Measurements from ENCODE around the gene NUDT13. TPM values are rescaled to one million over a fixed set of nuclear protein-coding genes. Genes with fewer than 3 reads are reported as not detected.

NUDT13 gene
- total and polyA plus RNA-seq, 9 of the 15 experiments (the other 6 are each of a cell fraction or from before 2014, with no cell fraction given) = 4.7 to 11.1 (median 5.6) TPM

- no peak for TF ChIP-seq TAF15 (IDR thresholded peaks at IDR 0.05; ENCODE audit: low read depth, low read length)
- no peak for TF ChIP-seq CBX8 (IDR thresholded peaks at IDR 0.05; ENCODE audit: borderline replicate concordance, extremely low read depth, low read depth, low read length, poor library complexity, severe bottlenecking)
- TF ChIP-seq ZNF121 (CRISPR knock-in tag; conservative IDR thresholded peaks at IDR 0.05) = no peak
- TF ChIP-seq DACH1 (IDR thresholded peaks at IDR 0.05; ENCODE audit: partially characterized antibody) = no peak
- no peak; the same call in 1 of the 2 replicates for TF ChIP-seq NFE2 (IDR thresholded peaks at IDR 0.05; ENCODE audit: low read depth)
- TF ChIP-seq YY1 (IDR thresholded peaks at IDR 0.05; ENCODE audit: borderline replicate concordance in 1 of 3, control insufficient read depth in 1 of 3, extremely low read depth in 1 of 3, insufficient read depth in 3 of 3, insufficient read length in 1 of 3, insufficient replicate concordance in 2 of 3, low read depth in 1 of 3, low read length in 2 of 3) = peak in 2 of 3 experiments; percentile 36 to 43
- TF ChIP-seq MECOM (CRISPR knock-in tag; IDR thresholded peaks at IDR 0.05) = no peak
- TF ChIP-seq ZNF239 (CRISPR knock-in tag; IDR thresholded peaks at IDR 0.05) = no peak
- TF ChIP-seq, protein P1, sequence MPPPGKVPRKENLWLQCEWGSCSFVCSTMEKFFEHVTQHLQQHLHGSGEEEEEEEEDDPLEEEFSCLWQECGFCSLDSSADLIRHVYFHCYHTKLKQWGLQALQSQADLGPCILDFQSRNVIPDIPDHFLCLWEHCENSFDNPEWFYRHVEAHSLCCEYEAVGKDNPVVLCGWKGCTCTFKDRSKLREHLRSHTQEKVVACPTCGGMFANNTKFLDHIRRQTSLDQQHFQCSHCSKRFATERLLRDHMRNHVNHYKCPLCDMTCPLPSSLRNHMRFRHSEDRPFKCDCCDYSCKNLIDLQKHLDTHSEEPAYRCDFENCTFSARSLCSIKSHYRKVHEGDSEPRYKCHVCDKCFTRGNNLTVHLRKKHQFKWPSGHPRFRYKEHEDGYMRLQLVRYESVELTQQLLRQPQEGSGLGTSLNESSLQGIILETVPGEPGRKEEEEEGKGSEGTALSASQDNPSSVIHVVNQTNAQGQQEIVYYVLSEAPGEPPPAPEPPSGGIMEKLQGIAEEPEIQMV (tag; conservative IDR thresholded peaks at IDR 0.05; ENCODE audit: low read depth) = no peak
- TF ChIP-seq ZBTB7A (IDR thresholded peaks at IDR 0.05; ENCODE audit: borderline replicate concordance, control insufficient read depth, low read depth, low read length) = peak; percentile 92
- TF ChIP-seq NCOA2 (IDR thresholded peaks at IDR 0.05; ENCODE audit: partially characterized antibody in 2 of 2) = no peak
- no peak for TF ChIP-seq IRF2 (CRISPR knock-in tag; IDR thresholded peaks at IDR 0.05)
- TF ChIP-seq ZNF384 (IDR thresholded peaks at IDR 0.05; ENCODE audit: low read depth, low read length) = no peak
- TF ChIP-seq ZNF408 (CRISPR knock-in tag; IDR thresholded peaks at IDR 0.05; ENCODE audit: low read depth) = no peak
- TF ChIP-seq TFAM (CRISPR knock-in tag; conservative IDR thresholded peaks at IDR 0.05) = no peak
- TF ChIP-seq, protein P2, sequence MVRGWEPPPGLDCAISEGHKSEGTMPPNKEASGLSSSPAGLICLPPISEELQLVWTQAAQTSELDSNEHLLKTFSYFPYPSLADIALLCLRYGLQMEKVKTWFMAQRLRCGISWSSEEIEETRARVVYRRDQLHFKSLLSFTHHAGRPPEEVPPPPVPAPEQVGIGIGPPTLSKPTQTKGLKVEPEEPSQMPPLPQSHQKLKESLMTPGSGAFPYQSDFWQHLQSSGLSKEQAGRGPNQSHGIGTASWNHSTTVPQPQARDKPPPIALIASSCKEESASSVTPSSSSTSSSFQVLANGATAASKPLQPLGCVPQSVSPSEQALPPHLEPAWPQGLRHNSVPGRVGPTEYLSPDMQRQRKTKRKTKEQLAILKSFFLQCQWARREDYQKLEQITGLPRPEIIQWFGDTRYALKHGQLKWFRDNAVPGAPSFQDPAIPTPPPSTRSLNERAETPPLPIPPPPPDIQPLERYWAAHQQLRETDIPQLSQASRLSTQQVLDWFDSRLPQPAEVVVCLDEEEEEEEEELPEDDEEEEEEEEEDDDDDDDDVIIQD (CRISPR knock-in tag; IDR thresholded peaks at IDR 0.05) = no peak
- TF ChIP-seq, protein P3, sequence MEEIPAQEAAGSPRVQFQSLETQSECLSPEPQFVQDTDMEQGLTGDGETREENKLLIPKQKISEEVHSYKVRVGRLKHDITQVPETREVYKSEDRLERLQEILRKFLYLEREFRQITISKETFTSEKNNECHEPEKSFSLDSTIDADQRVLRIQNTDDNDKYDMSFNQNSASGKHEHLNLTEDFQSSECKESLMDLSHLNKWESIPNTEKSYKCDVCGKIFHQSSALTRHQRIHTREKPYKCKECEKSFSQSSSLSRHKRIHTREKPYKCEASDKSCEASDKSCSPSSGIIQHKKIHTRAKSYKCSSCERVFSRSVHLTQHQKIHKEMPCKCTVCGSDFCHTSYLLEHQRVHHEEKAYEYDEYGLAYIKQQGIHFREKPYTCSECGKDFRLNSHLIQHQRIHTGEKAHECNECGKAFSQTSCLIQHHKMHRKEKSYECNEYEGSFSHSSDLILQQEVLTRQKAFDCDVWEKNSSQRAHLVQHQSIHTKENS (CRISPR knock-in tag; IDR thresholded peaks at IDR 0.05) = no peak
- TF ChIP-seq MEF2A (IDR thresholded peaks at IDR 0.05; ENCODE audit: control insufficient read depth, low read depth, low read length) = no peak
- TF ChIP-seq TCFL5 (CRISPR knock-in tag; conservative IDR thresholded peaks at IDR 0.05) = no peak
- no peak for TF ChIP-seq ZNF311 (CRISPR knock-in tag; IDR thresholded peaks at IDR 0.05)
- no peak for TF ChIP-seq ZNF76 (CRISPR knock-in tag; IDR thresholded peaks at IDR 0.05; ENCODE audit: borderline replicate concordance)
- no peak for TF ChIP-seq RBM39 (optimal IDR thresholded peaks at IDR 0.05; ENCODE audit: low read depth, low read length)
- TF ChIP-seq ELF4 (CRISPR knock-in tag; IDR thresholded peaks at IDR 0.05) = peak; percentile 36; the same call in 1 of the 2 replicates
- TF ChIP-seq NCOR1 (IDR thresholded peaks at IDR 0.05) = no peak; the same call in 1 of the 2 replicates
Observed at GRCh38 chr10:73167783-73168464, 57.7 kb downstream of the NUDT13 start, which contains the start of the genes ECD and FAM149B1 (continued).

All from K562 (cell line).